HG03354 (cell line): Measurements from ENCODE around the gene RABGGTA.

Experiments used
- ATAC-seq: cut with Tn5 transposase; IDR thresholded peaks from one replicate; pipeline ENCODE4 v1.9.1; 2021; ENCODE audit warnings: mild to moderate bottlenecking; ENCODE audit not compliant: unreplicated experiment, poor library complexity, severe bottlenecking

Gene RABGGTA

DNA sequence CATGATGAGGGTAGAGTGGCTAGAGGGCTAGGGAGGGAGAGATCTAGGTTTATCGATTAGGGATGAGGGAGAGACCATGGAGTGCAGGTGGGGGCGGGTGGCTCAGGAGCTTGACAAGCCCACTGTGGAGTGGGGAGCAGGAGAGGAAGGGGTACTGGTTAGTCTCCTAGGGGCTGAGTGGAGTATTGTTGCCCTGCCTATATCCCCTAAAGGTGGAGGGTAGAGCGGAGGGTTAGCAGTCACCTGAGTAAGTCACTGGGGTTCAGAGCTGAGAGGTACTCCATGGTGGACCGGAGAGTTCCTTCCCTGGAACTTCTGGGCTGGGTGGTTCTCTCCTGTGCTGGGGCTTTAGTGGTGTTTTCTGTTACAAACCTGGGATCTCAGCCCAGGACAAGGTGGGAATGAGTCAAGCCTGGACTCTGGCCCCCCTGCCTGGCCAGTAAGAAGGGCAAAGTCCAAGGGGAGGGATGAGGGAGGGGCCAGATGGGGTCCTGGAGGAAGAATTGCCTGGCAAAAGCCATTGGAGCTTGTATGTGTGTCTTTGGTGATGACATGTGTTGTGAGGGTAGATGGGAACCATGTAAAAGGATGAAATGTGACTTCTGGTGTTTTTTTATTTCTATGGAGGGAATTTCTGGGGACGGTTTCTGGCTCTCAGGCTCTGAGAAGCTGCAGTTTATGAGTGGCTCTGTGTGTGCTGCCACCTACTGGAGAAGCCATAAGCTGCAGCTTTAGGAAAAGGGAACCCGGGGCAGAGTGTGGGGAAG lies 36.4 kb upstream of the RABGGTA start, which contains the start of gene CIDEB:
TSS of gene CIDEB (minus strand) at position 403 of the 767 bp plus-strand sequence. CDS start at position 284, 119 bp downstream.
- peak; percentile 23 for ATAC-seq

DNA sequence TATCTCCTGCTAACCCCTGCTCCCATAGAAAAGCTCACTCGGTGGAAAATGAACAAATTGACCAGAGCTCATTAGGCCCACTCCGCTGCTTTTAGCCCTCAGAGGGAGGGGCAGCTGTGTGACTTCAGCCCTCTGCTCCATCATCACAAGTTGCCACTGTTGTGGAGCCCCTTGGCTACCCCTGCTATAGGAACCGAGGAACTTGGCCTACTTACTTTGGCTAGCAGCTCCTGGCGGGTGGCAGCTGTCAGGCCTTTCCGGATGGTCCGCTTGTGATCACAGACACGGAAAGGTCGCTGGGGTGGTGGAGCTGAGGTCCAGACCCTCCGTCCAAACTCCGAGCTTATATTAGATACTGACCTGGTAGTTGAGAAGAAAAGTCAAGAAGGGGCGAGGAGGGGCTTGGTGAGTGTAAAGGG lies 35.8 kb upstream of the RABGGTA start:
- no peak for ATAC-seq

DNA sequence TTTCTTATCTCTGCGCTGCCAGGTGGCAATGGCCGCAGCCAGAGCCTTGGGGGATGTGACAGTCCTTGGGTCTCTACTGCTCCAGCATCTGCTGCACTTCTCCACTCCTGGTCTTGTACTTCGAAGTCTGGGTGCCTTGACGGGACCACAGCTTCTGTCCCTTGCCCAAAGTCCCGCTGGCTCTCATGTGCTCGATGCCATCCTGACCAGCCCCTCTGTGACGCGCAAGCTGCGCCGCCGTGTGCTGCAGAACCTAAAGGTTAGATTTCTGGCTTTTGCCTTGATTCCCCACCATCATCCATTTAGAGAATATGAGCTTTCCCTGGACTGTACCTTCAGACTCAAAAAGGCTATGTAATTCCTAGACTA lies 32.6 kb upstream of the RABGGTA start:
- ATAC-seq = no peak

DNA sequence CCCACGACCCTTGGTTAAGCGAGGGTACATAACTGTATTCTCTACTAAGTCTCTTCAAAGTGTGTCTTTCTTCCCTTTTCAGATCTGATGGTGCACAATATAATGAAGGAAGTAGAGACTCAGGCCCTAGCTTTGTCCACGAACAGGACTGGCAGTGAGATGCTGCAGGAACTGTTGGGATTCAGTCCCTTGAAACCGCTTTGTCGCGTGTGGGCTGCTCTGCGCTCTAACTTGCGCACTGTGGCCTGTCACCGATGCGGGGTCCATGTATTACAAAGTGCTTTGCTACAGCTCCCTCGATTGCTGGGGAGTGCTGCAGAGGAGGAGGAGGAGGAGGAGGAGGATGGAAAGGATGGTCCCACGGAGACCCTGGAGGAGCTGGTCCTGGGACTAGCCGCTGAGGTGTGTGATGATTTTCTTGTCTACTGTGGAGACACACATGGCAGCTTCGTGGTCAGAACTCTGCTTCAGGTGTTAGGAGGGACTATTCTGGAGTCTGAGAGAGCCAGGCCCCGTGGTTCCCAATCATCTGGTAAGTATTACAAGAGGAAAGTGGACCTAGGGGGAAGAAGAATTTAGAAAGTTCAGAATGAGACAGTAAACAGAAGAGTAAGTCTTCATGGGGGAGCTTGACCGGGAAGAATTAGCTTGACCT lies 29.1 kb upstream of the RABGGTA start:
- ATAC-seq = no peak

DNA sequence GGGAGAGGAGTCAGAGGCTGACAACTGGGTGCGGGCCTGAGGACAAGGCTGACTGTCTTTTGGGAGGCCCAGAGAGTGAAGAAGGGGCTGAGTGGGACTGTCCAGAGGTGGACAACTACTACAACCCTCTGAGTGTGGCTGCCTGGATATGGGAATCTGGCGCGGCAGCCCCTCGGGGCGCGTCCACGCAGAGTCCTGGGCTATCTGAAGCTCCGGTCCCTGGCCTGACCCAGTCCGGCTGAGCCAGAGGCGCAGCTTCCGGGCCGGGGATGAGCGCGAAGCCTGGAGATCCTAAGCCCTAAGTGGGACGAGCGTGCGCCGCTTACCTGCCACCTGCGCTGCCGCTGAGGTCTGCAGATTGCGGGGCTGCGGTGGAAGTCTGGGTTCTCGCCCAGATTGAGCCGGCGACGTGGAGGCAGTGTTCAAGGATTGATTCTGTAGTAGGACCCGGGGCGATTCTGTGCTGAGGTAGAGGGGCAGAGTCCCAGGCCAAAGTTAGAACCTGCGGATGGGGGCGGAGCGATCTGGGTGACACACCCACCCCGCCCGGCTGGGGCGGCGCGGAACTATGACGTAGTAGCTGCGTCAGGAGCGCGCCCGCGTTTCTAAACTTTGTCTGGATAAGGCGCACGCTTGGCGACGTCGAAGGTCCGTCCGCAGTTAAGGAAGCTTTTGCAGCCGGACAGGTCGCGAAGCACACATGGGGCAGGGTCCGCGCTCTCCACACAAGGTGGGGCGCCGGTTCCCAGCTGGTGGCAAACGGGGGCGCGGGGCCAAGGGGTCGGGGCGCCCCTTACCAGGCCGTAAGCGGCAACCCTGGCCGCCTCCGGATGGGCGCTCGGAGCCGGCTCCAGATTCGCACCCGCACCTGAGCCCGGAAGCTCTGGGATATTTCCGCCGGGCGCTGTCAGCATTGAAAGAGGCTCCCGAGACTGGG lies 28.1 kb upstream of the RABGGTA start, which contains the start of the genes DHRS1 and NOP9:
TSS of gene DHRS1 (minus strand) at position 526 of the 937 bp plus-strand sequence. CDS start 674 bp downstream, outside the sequence.
TSS of gene NOP9 (plus strand) at position 596 of the 937 bp plus-strand sequence. CDS start at position 701, 105 bp downstream.
- peak; percentile 75 for ATAC-seq

DNA sequence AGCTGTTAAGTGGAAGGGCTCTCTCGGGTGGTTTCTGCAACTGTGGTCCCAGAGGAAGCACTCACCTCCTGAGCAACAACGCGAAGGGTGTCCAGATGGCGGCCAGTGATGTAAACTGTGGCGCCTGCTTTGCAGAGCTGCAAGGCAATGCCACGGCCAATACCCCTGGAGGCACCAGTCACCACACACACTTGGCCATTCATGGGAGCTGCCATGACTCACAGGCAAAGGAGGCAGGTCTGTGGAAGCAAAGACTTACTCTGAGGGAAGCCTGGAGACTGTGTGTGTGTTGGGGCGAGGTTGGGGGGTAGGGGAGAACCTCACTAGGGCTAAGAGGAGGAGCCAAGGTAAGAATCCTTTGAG lies 27.5 kb upstream of the RABGGTA start:
- ATAC-seq = peak; percentile 12

DNA sequence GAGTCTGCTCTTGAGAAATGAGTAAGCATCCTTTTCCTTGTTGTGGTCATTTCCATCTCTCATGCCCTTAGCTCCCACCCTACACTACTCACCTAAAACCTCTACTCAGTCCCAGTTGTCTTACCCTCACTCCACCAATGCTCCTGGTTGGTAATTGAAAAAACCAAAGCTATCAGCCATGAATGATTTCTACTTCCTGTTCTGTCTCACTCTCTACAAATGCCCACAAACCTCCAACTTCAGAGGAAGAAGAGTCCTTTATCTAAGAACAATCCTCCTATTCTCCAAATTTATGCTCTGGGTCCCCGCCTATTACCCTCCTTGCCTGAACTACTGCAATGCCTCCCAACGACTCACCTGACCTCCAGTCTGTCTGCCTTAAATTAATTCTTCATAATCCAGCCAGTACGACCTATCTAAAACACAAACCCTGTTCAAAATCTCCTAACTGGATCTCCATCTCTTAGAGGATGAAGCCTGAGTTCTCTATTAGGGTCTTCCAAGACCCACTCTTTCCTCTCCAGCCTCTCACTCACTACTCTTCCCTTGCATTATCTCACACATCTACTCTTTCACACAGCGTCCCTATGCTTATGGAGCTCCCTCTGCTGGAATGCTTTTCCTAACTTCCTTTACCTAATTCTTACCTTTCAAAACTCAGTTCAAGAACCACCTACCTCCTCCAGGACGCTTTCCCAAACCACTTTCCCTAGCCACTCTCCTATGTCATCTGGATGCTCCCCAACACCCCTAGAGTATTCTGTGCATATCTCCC lies 26.0 kb upstream of the RABGGTA start:
- peak; percentile 27 for ATAC-seq

DNA sequence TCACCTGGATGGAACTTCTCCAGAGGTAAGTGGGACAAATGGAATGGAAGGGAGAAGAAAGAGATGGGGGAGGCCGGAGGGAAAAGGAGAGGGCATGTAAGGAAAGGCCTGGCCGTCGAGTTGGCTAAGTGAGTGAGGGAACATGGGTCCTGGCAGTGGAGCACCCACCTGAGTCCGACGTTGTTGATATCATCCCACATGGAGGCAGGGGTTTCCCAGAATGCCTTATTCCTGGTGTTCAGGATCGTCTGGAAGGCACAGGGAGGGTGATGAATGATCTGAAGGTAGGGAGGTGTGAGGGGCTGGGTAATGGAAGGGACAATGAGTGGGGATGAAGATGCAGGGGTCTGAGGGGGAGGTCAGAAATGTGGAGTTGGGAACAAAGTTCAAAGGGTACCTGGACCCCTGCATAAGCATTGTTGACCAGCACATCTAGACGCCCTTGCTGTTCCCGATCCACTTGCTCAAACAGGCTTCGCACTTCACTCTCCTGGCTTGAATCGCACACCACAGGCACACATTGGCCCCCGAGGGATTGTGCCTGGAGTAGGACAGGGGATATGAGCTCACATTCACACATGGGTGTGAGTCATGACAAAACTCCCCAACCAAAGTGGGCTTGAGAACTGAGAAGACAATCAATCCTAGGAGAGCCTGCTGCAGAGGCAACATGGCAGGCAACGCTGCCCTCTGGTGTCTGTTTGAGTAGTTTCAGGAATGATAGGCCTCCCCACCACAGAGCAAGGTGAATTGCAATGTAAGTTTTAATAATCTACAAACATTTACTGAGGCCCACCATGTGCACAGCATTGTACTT lies 25.2 kb upstream of the RABGGTA start:
- peak; percentile 59 for ATAC-seq

DNA sequence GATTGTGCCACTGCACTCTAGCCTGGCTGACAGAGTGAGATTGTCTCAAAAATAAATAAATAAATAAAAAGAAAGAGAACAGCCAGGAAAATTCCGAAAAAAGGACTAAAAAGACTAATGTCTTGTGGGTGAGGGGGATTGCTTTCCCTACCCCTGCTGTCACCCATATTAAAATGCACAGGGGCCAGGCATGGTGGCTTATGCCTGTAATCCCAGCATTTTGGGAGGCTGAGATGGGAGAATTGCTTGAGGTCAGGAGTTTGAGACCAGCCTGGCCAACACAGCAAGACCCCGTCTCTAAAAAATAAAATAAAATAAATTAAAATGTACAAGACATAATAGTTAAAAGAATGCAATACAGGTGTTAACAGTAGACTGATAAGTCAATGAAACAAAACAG lies 22.1 kb upstream of the RABGGTA start:
- no peak for ATAC-seq

DNA sequence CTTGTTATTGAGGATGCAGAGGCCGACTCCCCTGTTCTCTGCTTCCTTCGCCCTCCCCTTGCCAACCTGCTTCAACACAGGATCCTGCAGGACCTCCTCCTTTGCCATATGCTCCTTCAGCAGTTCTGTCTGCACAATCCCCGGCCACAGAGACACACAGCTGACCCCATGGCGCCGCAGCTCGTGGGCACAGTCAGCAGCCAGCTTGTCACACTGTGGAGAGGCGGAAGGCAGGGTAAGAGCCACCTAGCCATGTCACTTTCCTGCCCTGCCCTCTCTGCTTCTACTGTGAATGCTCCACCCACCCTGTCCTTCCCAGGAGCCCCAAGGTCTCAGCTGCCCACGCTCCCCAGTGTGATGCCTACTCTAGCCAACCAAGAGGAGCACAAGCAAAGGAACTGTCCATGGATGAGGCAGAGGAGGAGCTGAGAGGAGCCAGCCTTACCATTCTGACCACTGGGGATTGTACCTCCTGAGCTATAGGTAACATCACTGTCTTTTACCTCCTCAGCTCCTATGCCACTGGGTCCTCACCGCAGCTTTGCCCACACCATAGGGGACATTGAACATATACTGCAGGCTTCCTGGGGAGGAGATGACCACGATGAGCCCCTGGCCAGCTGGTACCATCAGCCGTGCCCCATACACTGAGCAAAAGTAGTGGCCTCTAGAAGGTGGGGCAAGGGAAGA lies 20.9 kb upstream of the RABGGTA start:
- ATAC-seq = no peak

- no peak for ATAC-seq
Observed at GRCh38 chr14:24291446-24292117, 20.2 kb upstream of the RABGGTA start.

DNA sequence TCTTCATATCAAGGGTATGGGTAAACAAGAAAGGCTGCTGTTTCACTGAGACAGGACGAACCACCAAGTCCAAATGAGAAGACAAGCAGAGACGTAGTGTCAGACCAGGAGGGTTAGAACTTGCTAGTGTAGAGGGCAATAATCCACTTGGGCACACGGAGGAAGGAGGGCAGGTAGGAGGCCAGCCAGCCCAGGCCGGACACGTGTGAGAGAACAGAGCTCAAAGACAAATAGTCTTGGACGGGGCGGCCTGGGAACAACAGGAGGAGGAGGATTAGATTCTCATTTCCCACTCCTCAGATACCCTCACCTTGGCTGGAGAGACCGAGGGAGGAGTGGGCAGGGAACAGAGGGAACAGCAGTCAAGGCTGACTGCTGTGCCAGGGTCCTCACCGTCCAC lies 19.3 kb upstream of the RABGGTA start:
- ATAC-seq = no peak

- ATAC-seq = no peak
Observed at GRCh38 chr14:24289649-24290280, 18.4 kb upstream of the RABGGTA start.

GRCh38 chr14:24286996-24287395 lies 15.6 kb upstream of the RABGGTA start:
- no peak for ATAC-seq

DNA sequence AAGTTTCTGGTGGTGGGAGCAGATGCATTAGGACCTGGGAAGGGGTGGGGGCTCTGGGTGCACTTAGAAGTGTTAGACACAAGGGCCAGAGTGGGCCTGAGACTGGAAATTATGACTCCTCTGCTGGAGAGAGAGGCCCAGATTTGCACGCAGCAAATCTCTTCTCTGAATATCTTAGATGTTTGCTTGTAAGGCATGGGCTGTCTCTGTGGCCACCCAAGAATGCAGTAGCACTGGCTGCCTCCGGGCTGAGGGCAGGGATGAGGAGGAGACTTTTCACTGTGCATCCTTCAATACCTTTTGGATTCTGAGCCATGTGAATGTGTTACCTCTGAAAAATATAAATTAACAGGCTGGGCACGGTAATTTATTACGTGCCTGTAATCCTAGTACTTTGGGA lies 14.0 kb upstream of the RABGGTA start:
- no peak for ATAC-seq

DNA sequence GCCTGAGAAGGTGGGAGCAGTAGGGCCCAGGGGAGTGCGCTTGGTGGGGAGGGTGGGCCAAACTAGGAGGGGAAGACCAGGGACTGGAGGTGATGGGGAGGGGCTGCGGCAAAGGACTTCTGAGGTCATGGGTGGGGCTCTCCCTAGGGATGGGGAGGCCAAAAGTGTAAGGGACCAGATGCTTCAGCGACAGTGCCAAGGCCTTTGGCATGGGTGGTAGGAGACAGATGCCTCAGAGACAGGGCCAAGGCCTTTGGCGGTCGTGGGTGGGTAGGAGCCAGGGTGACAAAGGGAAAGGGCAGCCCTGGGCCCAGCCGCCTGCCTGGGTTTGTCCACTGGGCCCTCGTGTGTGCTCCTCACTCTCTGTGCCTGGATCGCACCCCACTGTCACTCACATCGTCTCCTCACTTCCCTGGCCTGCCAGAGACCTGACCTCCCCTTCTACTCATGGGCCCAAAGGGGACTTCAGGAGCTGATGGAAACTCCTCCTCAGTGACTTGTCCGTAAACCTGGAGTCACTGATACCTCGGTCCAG lies 13.2 kb upstream of the RABGGTA start:
- ATAC-seq = no peak
